ENCODE measurements around the gene CFAP161.

- TF ChIP-seq REST (IDR thresholded peaks at IDR 0.05; ENCODE audit: insufficient read depth in 1 of 2, low read depth in 2 of 2, low read length in 2 of 2) (no peak), TAF1 (IDR thresholded peaks at IDR 0.05; ENCODE audit: borderline replicate concordance, insufficient read depth, low read length) (no peak)
Measured at GRCh38 chr15:81095690-81096365, 38.2 kb upstream of the CFAP161 start.
